H1 (cell line): ENCODE data around the gene TOGARAM1. TPM values are rescaled to one million over a fixed set of nuclear protein-coding genes. Genes with fewer than 3 reads are reported as not detected.

Experiments
- CTCF ChIA-PET: fragments of 300-600 bp; sonication (Branson Sonifier 250); formaldehyde crosslinking; loops from one replicate; lab custom pipeline; 2021; ENCODE audit not compliant: partially characterized antibody; lab: Charles Lee
- POLR2A ChIA-PET: fragments of 300-600 bp; sonication (Branson Sonifier 250); formaldehyde crosslinking; loops from one replicate; lab custom pipeline; 2021; ENCODE audit warnings: inconsistent platforms; ENCODE audit not compliant: partially characterized antibody; lab: Charles Lee
- DNase-seq, 2 experiments: peaks; one replicate each; pipeline versions ENCODE4 v3.0.0 to v3.0.0-alpha.2; 2010 to 2022; ENCODE audit warnings: low spot score in 2 of 2, low read depth in 1 of 2, mixed read lengths in 1 of 2
- FAIRE-seq: peaks from 2 replicates; lab custom pipeline; 2011; peaks lifted over from hg19 to GRCh38; lab: Jason Lieb, UNC
- H2AFZ ChIP-seq: 2 replicates; pipeline ENCODE4 v1.8.1; 2012; ENCODE audit warnings: low read length, inconsistent platforms
- H2AK5ac ChIP-seq: 2 replicates; pipeline ENCODE4 v1.6.1; 2013; ENCODE audit warnings: low read depth, low read length
- H2BK120ac ChIP-seq: replicated peaks from 2 replicates; pipeline ENCODE3; 2013; ENCODE audit warnings: low read depth, low read length, inconsistent platforms
- H2BK12ac ChIP-seq: 2 replicates; pipeline ENCODE4 v1.6.1; 2013; ENCODE audit warnings: low read depth, low read length
- H2BK15ac ChIP-seq: 2 replicates; pipeline ENCODE4 v1.6.1; 2013; ENCODE audit warnings: low read length
- H2BK20ac ChIP-seq: 2 replicates; pipeline ENCODE4 v1.6.1; 2013; ENCODE audit warnings: low read length
- H2BK5ac ChIP-seq: 2 replicates; pipeline ENCODE4 v1.6.1; 2013; ENCODE audit warnings: low read depth, low read length
- H3K14ac ChIP-seq: 2 replicates; pipeline ENCODE4 v1.6.1; 2013; ENCODE audit warnings: inconsistent platforms; ENCODE audit not compliant: insufficient read length
- H3K18ac ChIP-seq: 2 replicates; pipeline ENCODE4 v1.6.1; 2013; ENCODE audit warnings: low read length; ENCODE audit errors: extremely low read depth
- H3K23ac ChIP-seq: 2 replicates; pipeline ENCODE4 v1.6.1; 2013; ENCODE audit warnings: inconsistent platforms; ENCODE audit not compliant: insufficient read length
- H3K23me2 ChIP-seq: 2 replicates; pipeline ENCODE4 v1.6.1; 2013; ENCODE audit warnings: low read depth, low read length
- H3K27ac ChIP-seq: 2 replicates; pipeline ENCODE4 v1.6.1; 2011; ENCODE audit warnings: low read depth, low read length, inconsistent platforms
- H3K27me3 ChIP-seq, 4 experiments: replicated peaks in 1 of 4; 1 replicate in 1 of 4; 2 replicates in 3 of 4; pipeline versions ENCODE4 v1.6.1 to v1.8.1; 2011 to 2013; ENCODE audit warnings: low read length in 3 of 4, mild to moderate bottlenecking in 3 of 4, inconsistent platforms in 2 of 4, mixed read lengths in 2 of 4, moderate library complexity in 1 of 4; ENCODE audit not compliant: control insufficient read depth in 3 of 4, insufficient read depth in 3 of 4; ENCODE audit errors: extremely low read depth in 1 of 4
- H3K36me3 ChIP-seq, 4 experiments: 2 replicates each; pipeline versions ENCODE4 v1.6.1 to v1.8.1; 2011 to 2013; ENCODE audit warnings: mild to moderate bottlenecking in 4 of 4, low read length in 3 of 4, moderate library complexity in 2 of 4, control low read depth in 1 of 4, inconsistent platforms in 1 of 4; ENCODE audit not compliant: insufficient read depth in 4 of 4, control insufficient read depth in 2 of 4
- H3K4ac ChIP-seq: replicated peaks from 2 replicates; pipeline ENCODE3; 2013; ENCODE audit warnings: low read length, low read depth, mixed read lengths, inconsistent platforms; ENCODE audit not compliant: insufficient read length
- H3K4me1 ChIP-seq, 4 experiments: replicated peaks in 1 of 4; 1 replicate in 1 of 4; 2 replicates in 3 of 4; pipeline versions ENCODE4 v1.6.1 to v1.8.1; 2011 to 2013; ENCODE audit warnings: low read length in 3 of 4, inconsistent platforms in 2 of 4, mixed read lengths in 1 of 4; ENCODE audit not compliant: insufficient read depth in 4 of 4, control insufficient read depth in 3 of 4
- H3K4me2 ChIP-seq, 2 experiments: 2 replicates each; pipeline versions ENCODE4 v1.6.1 to v1.8.1; 2011 to 2013; ENCODE audit warnings: low read depth in 2 of 2, low read length in 2 of 2, control low read depth in 1 of 2, inconsistent platforms in 1 of 2, mild to moderate bottlenecking in 1 of 2; ENCODE audit not compliant: insufficient read depth in 1 of 2
- H3K4me3 ChIP-seq, 4 experiments: fragments of 200-600, 300-600 bp in 1 of 4; sonication (generic), shearing (Covaris generic), sonication (Bioruptor Twin) in 1 of 4; 2 replicates each; pipeline versions ENCODE4 v1.5.1 to v1.8.1; 2011 to 2016; ENCODE audit warnings: low read length in 4 of 4, low read depth in 3 of 4, control low read depth in 2 of 4, inconsistent platforms in 2 of 4, mild to moderate bottlenecking in 2 of 4, mixed read lengths in 1 of 4, moderate library complexity in 1 of 4; ENCODE audit not compliant: insufficient read depth in 2 of 4; ENCODE audit errors: extremely low read depth in 1 of 4
- H3K56ac ChIP-seq: replicated peaks from 2 replicates; pipeline ENCODE3; 2013; ENCODE audit warnings: low read depth, mild to moderate bottlenecking, mixed read lengths, low read length, inconsistent platforms; ENCODE audit not compliant: insufficient read length
- H3K79me1 ChIP-seq: 2 replicates; pipeline ENCODE4 v1.6.1; 2013; ENCODE audit warnings: low read depth, low read length, control low read depth
- H3K79me2 ChIP-seq, 2 experiments: 2 replicates each; pipeline versions ENCODE4 v1.6.1 to v1.8.1; 2012 to 2013; ENCODE audit warnings: low read length in 2 of 2, mild to moderate bottlenecking in 2 of 2, inconsistent platforms in 1 of 2; ENCODE audit not compliant: insufficient read depth in 2 of 2, control insufficient read depth in 1 of 2
- H3K9ac ChIP-seq, 4 experiments: replicated peaks in 1 of 4; 1 replicate in 1 of 4; 2 replicates in 3 of 4; pipeline versions ENCODE4 v1.6.1 to v1.8.1; 2011 to 2013; ENCODE audit warnings: low read depth in 3 of 4, low read length in 3 of 4, control low read depth in 2 of 4, mild to moderate bottlenecking in 2 of 4, moderate library complexity in 2 of 4, inconsistent platforms in 1 of 4; ENCODE audit errors: extremely low read depth in 1 of 4
- H3K9me3 ChIP-seq, 2 experiments: 2 replicates each; pipeline versions ENCODE4 v1.6.1 to v1.8.1; 2012 to 2013; ENCODE audit warnings: mild to moderate bottlenecking in 2 of 2, moderate library complexity in 2 of 2, control low read depth in 1 of 2, inconsistent platforms in 1 of 2, low read depth in 1 of 2, low read length in 1 of 2, mixed read lengths in 1 of 2; ENCODE audit not compliant: insufficient read depth in 2 of 2
- H4K20me1 ChIP-seq, 2 experiments: replicated peaks in 1 of 2; 2 replicates each; pipeline versions ENCODE3 to v1.8.1; 2011 to 2013; ENCODE audit warnings: inconsistent platforms in 2 of 2, low read length in 2 of 2, mild to moderate bottlenecking in 1 of 2; ENCODE audit not compliant: insufficient read depth in 2 of 2, control insufficient read depth in 1 of 2
- H4K5ac ChIP-seq: 2 replicates; pipeline ENCODE4 v1.6.1; 2013; ENCODE audit warnings: low read length, low read depth, mixed read lengths, inconsistent platforms; ENCODE audit not compliant: insufficient read length
- H4K8ac ChIP-seq: 2 replicates; pipeline ENCODE4 v1.8.0; 2013; ENCODE audit warnings: mild to moderate bottlenecking, moderate library complexity, low read length, inconsistent platforms; ENCODE audit not compliant: insufficient read depth; ENCODE audit errors: extremely low read depth
- H4K91ac ChIP-seq: replicated peaks from 2 replicates; pipeline ENCODE3; 2013; ENCODE audit warnings: low read length, mixed read lengths, inconsistent platforms; ENCODE audit not compliant: insufficient read length
- CEBPB ChIP-seq: IDR thresholded peaks from 2 replicates; pipeline ENCODE4 v1.6.1; 2012; ENCODE audit warnings: low read depth, low read length
- HDAC6 ChIP-seq: IDR thresholded peaks from one replicate; pipeline ENCODE4 v1.7.1; 2012; ENCODE audit warnings: low read depth, mild to moderate bottlenecking, inconsistent platforms, low read length, moderate library complexity
- KDM1A ChIP-seq: fragments of 200-600, 300-600 bp; sonication (generic); IDR thresholded peaks from 2 replicates; pipeline ENCODE4 v1.7.1; 2016; ENCODE audit warnings: mild to moderate bottlenecking, low read length, borderline replicate concordance
- USF2 ChIP-seq: IDR thresholded peaks from 2 replicates; pipeline ENCODE4 v1.6.1; 2011; ENCODE audit warnings: low read length, improper control_type of control experiment
- YY1 ChIP-seq: IDR thresholded peaks from 2 replicates; pipeline ENCODE4 v1.6.1; 2011; ENCODE audit warnings: low read depth, mild to moderate bottlenecking, low read length
- WGBS, 2 experiments: shearing (Covaris generic) in 1 of 2; methylation state at CpG; one replicate each; pipeline versions ENCODE4 v1.1.6 to v1.1.7; 2013 to 2015; ENCODE audit warnings: low lambda C conversion rate in 2 of 2, mixed read lengths in 2 of 2, inconsistent platforms in 1 of 2, low coverage in 1 of 2, missing lambda C conversion rate in 1 of 2; ENCODE audit not compliant: insufficient replicate concordance in 2 of 2, insufficient coverage in 1 of 2, insufficient read length in 1 of 2; ENCODE audit errors: extremely low coverage in 1 of 2, missing lambda C conversion rate in 1 of 2; 5-methylcytosine and 5-hydroxymethylcytosine counted together
- polyA plus RNA-seq, 7 experiments: library from polyadenylated mRNA; depleted of rRNA in 3 of 7; stranded (reverse) in 5 of 7; unstranded in 2 of 7; fragments of >200 nt in 5 of 7; fragments of 200-250 nt in 2 of 7; gene quantifications; 1 replicate in 5 of 7; 2 replicates in 1 of 7; 4 replicates in 1 of 7; pipeline versions ENCODE4 v1.2.1 to v1.2.3, GENCODE V29; 2011 to 2013; ENCODE audit warnings: missing spikeins in 2 of 7, mixed read lengths in 2 of 7
- total RNA-seq: library from RNA; stranded (reverse); fragmentation: NEBNext Ultra II Directional; extraction: Animal tissue kit (Norgen Biotek cat#: 25700); gene quantifications from 2 replicates; pipeline ENCODE4 v1.2.1, GENCODE V29; 2021
- TF ChIP-seq, protein P1 (sequence below): IDR thresholded peaks from 2 replicates; pipeline ENCODE4 v1.6.1; 2012; ENCODE audit warnings: inconsistent platforms

The TOGARAM1 gene
- total and polyA plus RNA-seq, 2 of the 8 experiments (the other 6 are each of a cell fraction or from before 2014, with no cell fraction given): 2.5 to 6.8 TPM

DNA sequence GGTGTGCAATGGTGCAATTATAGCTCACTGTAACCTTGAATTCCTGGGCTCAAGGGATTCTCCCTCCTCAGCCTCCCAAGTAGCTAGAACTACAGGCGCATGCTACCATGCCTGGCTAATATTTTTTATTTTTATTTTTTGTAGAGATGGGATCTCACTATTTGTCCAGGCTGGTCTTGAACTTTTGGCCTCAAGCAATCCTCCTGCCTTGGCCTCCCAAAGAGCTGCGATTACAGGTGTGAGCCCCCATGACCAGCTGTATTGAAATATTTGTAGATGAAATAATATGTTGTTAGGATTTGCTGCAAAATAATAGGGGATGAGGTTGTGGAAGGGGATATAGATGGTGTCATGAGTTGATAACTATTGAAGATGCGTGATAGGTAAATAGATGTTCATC, 5.1 kb upstream of the TOGARAM1 start:
- H3K23ac ChIP-seq: no peak overlapping the region
- no peak overlapping the region for H3K4ac ChIP-seq
- H3K9ac ChIP-seq: no peak overlapping the region
- ChIA-PET POLR2A (no interaction called here), CTCF (no interaction called here)
- H2AFZ ChIP-seq: no peak overlapping the region
- FAIRE-seq (no peak), DNase-seq (no peak)
- H3K14ac ChIP-seq: no peak overlapping the region
- no peaks in the 10 kb centered on the region for H3K36me3 ChIP-seq
- WGBS, 2 experiments: 98% methylated on average over 3 of the region's 3 CpGs; no CpG with 5 or more reads in 1 of the 2 experiments
- peaks cover 0 to 3% (median under 1%) of the 10 kb centered on the region in 4 experiments; a peak in 1 of 7 replicates for H3K4me1 ChIP-seq
- H4K20me1 ChIP-seq: peaks cover 0 to 3% of the 10 kb centered on the region in 2 experiments
- H2BK20ac ChIP-seq: no peak overlapping the region
- H4K8ac ChIP-seq: no peak overlapping the region
- H2BK120ac ChIP-seq: no peak overlapping the region
- H3K27me3 ChIP-seq: peaks cover 0 to 1% (median 0%) of the 10 kb centered on the region in 4 experiments; a peak in 1 of 7 replicates
- H2AK5ac ChIP-seq: no peak overlapping the region
- H4K5ac ChIP-seq: no peak overlapping the region
- no peak overlapping the region for H2BK5ac ChIP-seq
- H3K56ac ChIP-seq: no peak overlapping the region
- H3K18ac ChIP-seq: no peak overlapping the region
- H3K4me3 ChIP-seq: no peak overlapping the region
- H4K91ac ChIP-seq: no peak overlapping the region
- no peak overlapping the region for H3K27ac ChIP-seq
- no peak overlapping the region for H2BK12ac ChIP-seq
- H3K79me2 ChIP-seq: peaks cover 0 to 75% of the 10 kb centered on the region in 2 experiments; a peak in 3 of 4 replicates
- TF ChIP-seq USF2 (no peak), YY1 (no peak), HDAC6 (no peak), CEBPB (no peak), KDM1A (no peak)
- TF ChIP-seq, protein P1, sequence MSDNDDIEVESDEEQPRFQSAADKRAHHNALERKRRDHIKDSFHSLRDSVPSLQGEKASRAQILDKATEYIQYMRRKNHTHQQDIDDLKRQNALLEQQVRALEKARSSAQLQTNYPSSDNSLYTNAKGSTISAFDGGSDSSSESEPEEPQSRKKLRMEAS: no peak
- H3K9me3 ChIP-seq: no peaks in the 10 kb centered on the region
- no peaks in the 10 kb centered on the region; the same call in 1 of the 2 replicates for H3K79me1 ChIP-seq
- no peak overlapping the region for H3K4me2 ChIP-seq
- no peak overlapping the region for H2BK15ac ChIP-seq
- H3K23me2 ChIP-seq: no peaks in the 10 kb centered on the region; the same call in 1 of the 2 replicates
